ENCODE results near the gene FOXO1.

- TF ChIP-seq CTCF (IDR thresholded peaks at IDR 0.05) (no peak), POLR2A (IDR thresholded peaks at IDR 0.05) (no peak)
Measured at GRCh38 chr13:40692946-40693345, 26.5 kb upstream of the FOXO1 start.
